CD4-positive, alpha-beta memory T cell (primary cell): ENCODE results near the gene DPAGT1. TPM values are rescaled to one million over a fixed set of nuclear protein-coding genes. Genes with fewer than 3 reads are reported as not detected.

Experiments
- CTCF ChIA-PET: fragments of 350-600 bp; sonication (Branson Sonifier 250); formaldehyde crosslinking; loops from one replicate; lab custom pipeline; 2021; ENCODE audit warnings: inconsistent platforms; ENCODE audit not compliant: partially characterized antibody; lab: Charles Lee
- POLR2A ChIA-PET: fragments of 350-600 bp; sonication (Branson Sonifier 250); formaldehyde crosslinking; loops from one replicate; lab custom pipeline; 2021; ENCODE audit not compliant: partially characterized antibody; lab: Charles Lee
- DNase-seq, 5 donors: peaks; one replicate each; pipeline versions ENCODE4 v3.0.0 to v3.0.0-alpha.2; 2020 to 2022; ENCODE audit warnings: mixed read lengths in 1 of 5
- H3K27ac ChIP-seq: one replicate; pipeline ENCODE4 v1.7.0; 2013; ENCODE audit warnings: low read depth, low read length
- H3K27me3 ChIP-seq: 2 replicates; pipeline ENCODE4 v1.7.0; 2013; ENCODE audit warnings: mild to moderate bottlenecking, low read length, moderate library complexity; ENCODE audit not compliant: insufficient read depth
- H3K36me3 ChIP-seq: 2 replicates; pipeline ENCODE4 v1.7.0; 2013; ENCODE audit warnings: mild to moderate bottlenecking, low read length, moderate library complexity; ENCODE audit not compliant: insufficient read depth
- H3K4me1 ChIP-seq: 2 replicates; pipeline ENCODE4 v1.7.0; 2013; ENCODE audit warnings: mild to moderate bottlenecking, low read length, moderate library complexity; ENCODE audit not compliant: insufficient read depth
- H3K4me3 ChIP-seq, 2 donors: one replicate each; pipeline ENCODE4 v1.7.0; 2013; ENCODE audit warnings: low read length in 2 of 2, mild to moderate bottlenecking in 1 of 2
- H3K9me3 ChIP-seq, 2 donors: one replicate each; pipeline ENCODE4 v1.7.0; 2013; ENCODE audit warnings: low read length in 2 of 2, control low read depth in 1 of 2; ENCODE audit not compliant: control insufficient read depth in 1 of 2
- H3K27ac Mint-ChIP-seq, 7 donors: one replicate each; pipeline ENCODE4 v1.8.0; 2020 to 2021; ENCODE audit warnings: mixed read lengths in 7 of 7, mild to moderate bottlenecking in 6 of 7, inconsistent platforms in 3 of 7, moderate library complexity in 3 of 7
- H3K27me3 Mint-ChIP-seq, 2 donors: one replicate each; pipeline ENCODE4 v1.8.0; 2020 to 2021; ENCODE audit warnings: mixed read lengths in 2 of 2
- H3K36me3 Mint-ChIP-seq, 2 donors: one replicate each; pipeline ENCODE4 v1.8.0; 2020 to 2021; ENCODE audit warnings: mixed read lengths in 2 of 2, inconsistent platforms in 1 of 2, mild to moderate bottlenecking in 1 of 2
- H3K4me1 Mint-ChIP-seq, 4 donors: one replicate each; pipeline ENCODE4 v1.8.0; 2020 to 2021; ENCODE audit warnings: mixed read lengths in 4 of 4, mild to moderate bottlenecking in 1 of 4
- H3K4me3 Mint-ChIP-seq, 8 donors: one replicate each; pipeline ENCODE4 v1.8.0; 2020 to 2021; ENCODE audit warnings: mixed read lengths in 8 of 8, mild to moderate bottlenecking in 7 of 8, moderate library complexity in 6 of 8, inconsistent platforms in 3 of 8
- H3K9me3 Mint-ChIP-seq, 8 donors: one replicate each; pipeline ENCODE4 v1.8.0; 2020 to 2021; ENCODE audit warnings: mixed read lengths in 8 of 8, mild to moderate bottlenecking in 5 of 8, inconsistent platforms in 3 of 8, moderate library complexity in 1 of 8
- intact Hi-C: fragments of 100-400 bp; cut with micrococcal nuclease; formaldehyde crosslinking; loops from one replicate; pipeline ENCODE4 v1.15.1; 2023
- polyA plus RNA-seq, 2 donors: library from polyadenylated mRNA; unstranded; fragments of 300-500 nt; fragmentation: Illumina TruSeq; gene quantifications; one replicate each; pipeline ENCODE4 v1.2.3, GENCODE V29; 2021
- total RNA-seq, 2 experiments: library from RNA; stranded (reverse); gene quantifications; one replicate each; pipeline ENCODE4 v1.2.3, GENCODE V29; 2021

DPAGT1 gene
- total and polyA plus RNA-seq, 4 experiments from 2014 or later: 32.9 to 52.3 (median 52.2) TPM

DNA sequence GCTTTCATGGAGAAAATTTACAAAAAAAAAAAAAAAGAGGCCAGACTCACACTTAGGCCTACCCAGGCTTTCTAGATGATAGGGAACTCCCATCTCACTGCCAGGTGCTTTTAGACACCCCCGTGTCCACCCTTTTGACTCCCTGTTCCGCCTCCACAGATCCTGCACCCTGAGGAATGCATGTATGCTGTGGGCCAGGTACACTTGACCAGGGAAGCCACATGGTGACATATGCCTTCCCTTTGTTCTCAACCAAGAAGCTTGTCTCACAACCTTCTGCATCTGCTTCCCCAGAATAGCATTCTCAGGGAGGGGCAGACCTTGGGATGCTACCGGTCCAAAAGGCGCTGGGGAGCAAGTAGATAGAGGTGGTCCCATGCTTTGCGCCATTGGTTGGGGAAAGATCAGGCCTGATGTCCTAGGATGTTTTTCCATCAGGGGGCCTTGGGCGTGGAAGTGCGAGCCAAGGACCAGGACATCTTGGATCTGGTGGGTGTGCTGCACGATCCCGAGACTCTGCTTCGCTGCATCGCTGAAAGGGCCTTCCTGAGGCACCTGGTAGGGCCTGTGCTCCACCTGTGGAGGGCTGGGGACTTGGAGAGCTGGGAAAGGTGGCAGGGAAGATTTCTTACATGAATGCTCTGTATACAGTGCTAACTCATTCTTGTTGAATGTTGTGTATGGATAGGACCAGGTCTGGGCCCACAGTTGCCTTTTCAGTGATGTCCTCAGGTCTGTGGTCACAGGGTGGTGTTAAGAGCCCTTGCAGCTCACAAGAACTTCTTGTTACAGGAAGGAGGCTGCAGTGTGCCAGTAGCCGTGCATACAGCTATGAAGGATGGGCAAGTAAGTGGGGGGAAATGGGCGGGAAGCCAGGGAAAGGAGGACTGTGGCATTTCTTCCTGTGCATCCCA, 9.4 kb downstream of the DPAGT1 start:
- Mint-ChIP-seq H3K4me1 (peaks cover 16 to 45% (median 24%) of the 10 kb centered on the region in 4 donors), H3K27me3 (peaks cover 0 to 1% of the 10 kb centered on the region in 2 donors), H3K9me3 (peaks cover 0 to 12% (median 0%) of the 10 kb centered on the region in 8 donors), H3K36me3 (peaks cover 5 to 26% of the 10 kb centered on the region in 2 donors), H3K27ac (peak overlapping the region in 4 of 7 donors; percentile 15 to 93 (median 48)), H3K4me3 (peak overlapping the region in 5 of 8 donors; percentile 1 to 49 (median 36))
- no peak overlapping the region for H3K4me3 ChIP-seq
- H3K27me3 ChIP-seq: no peaks in the 10 kb centered on the region
- intact Hi-C loops: no loop called here
- peaks cover 9% of the 10 kb centered on the region for H3K36me3 ChIP-seq
- ChIA-PET CTCF (interaction anchor here (0.7 kb wide), 1 partner anchor 98 kb away, joined by 3 read pairs; no protein-coding TSS in a partner anchor), POLR2A (interaction anchor here (0.8 to 5.9 kb wide), 5 partner anchors 9 to 29 kb away, joined by 3 to 210 read pairs (median 3); partner anchors contain the start of genes C2CD2L, DPAGT1, HINFP and VPS11)
- no peak overlapping the region for H3K27ac ChIP-seq
- H3K4me1 ChIP-seq: peaks cover 27% of the 10 kb centered on the region
- no peaks in the 10 kb centered on the region for H3K9me3 ChIP-seq
- DNase-seq: no peak

DNA sequence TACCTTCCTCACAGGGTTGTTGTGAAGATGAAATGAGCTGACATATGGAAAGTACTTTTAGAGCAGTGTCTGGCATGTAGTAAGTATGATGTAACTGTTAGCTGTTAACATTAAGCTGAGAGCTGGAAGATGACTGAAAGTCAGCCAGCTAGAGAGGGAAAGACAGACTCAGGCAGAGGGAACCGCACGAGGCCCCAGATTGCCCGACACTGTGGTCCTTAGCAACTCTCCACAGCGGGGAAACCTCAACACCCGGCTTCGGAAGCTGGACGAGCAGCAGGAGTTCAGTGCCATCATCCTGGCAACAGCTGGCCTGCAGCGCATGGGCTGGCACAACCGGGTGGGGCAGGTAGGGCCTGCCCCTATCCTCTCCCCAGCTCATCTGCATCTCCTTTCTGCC, 10.5 kb downstream of the DPAGT1 start:
- H3K9me3 Mint-ChIP-seq: peaks cover 0 to 12% (median 0%) of the 10 kb centered on the region in 8 donors
- no peak for DNase-seq
- CTCF ChIA-PET: interaction anchor here (0.7 kb wide), 1 partner anchor 97 kb away, joined by 3 read pairs; no protein-coding TSS in a partner anchor

DNA sequence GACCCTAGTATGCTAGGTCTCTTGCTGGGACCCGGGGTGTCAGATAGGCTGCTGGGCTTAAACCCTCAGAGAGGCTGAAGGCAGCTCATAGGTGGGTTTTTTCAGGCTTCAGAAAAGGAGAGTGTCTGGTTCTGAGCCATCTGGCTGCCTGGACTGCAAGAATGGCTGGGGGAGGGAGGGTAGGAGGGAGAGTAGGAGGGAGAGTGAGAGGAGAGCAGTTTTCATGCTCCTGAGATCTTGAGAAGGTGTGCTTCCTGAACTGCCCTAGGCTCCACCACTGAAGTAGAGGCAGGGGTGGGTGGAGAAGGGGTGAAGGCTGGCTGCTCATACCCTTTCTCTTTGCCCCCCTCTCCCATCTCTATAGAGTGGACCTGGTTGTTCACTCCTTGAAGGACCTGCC, 12.3 kb downstream of the DPAGT1 start:
- no peaks in the 10 kb centered on the region for H3K9me3 ChIP-seq
- H3K27ac ChIP-seq: no peak overlapping the region
- no peak for DNase-seq
- H3K27me3 ChIP-seq: no peaks in the 10 kb centered on the region
- no peak overlapping the region for H3K4me3 ChIP-seq
- Mint-ChIP-seq H3K4me1 (peaks cover 22 to 43% (median 29%) of the 10 kb centered on the region in 4 donors), H3K27me3 (no peaks in the 10 kb centered on the region), H3K4me3 (peak overlapping the region in 1 of 8 donors; percentile 20), H3K36me3 (peaks cover 0 to 14% of the 10 kb centered on the region in 2 donors), H3K9me3 (peaks cover 0 to 9% (median 0%) of the 10 kb centered on the region in 8 donors), H3K27ac (no peak overlapping the region)
- peaks cover 31% of the 10 kb centered on the region for H3K4me1 ChIP-seq
- H3K36me3 ChIP-seq: no peaks in the 10 kb centered on the region
- intact Hi-C loops: no loop called here
- CTCF ChIA-PET: no interaction called here
- POLR2A ChIA-PET: interaction anchor here (0.6 kb wide), 1 partner anchor 164 kb away, joined by 3 read pairs; the partner anchor contains the start of gene BCL9L

More for the DNA sequence above, 10.5 kb downstream of the DPAGT1 start:
- Histone ChIP-seq H3K27ac (no peak overlapping the region), H3K4me1 (peaks cover 27% of the 10 kb centered on the region), H3K27me3 (no peaks in the 10 kb centered on the region), H3K4me3 (no peak overlapping the region), H3K9me3 (no peaks in the 10 kb centered on the region), H3K36me3 (no peaks in the 10 kb centered on the region)
- peak overlapping the region in 1 of 8 donors; percentile 20 for H3K4me3 Mint-ChIP-seq
- intact Hi-C loops: no loop called here
- POLR2A ChIA-PET: interaction anchor here (0.6 to 5.9 kb wide), 3 partner anchors 9 to 34 kb away, joined by 3 to 210 read pairs (median 3); partner anchors contain the start of genes C2CD2L, DPAGT1 and HYOU1
- H3K4me1 Mint-ChIP-seq: peaks cover 15 to 38% (median 23%) of the 10 kb centered on the region in 4 donors
- H3K36me3 Mint-ChIP-seq: peaks cover 0 to 18% of the 10 kb centered on the region in 2 donors
- H3K27me3 Mint-ChIP-seq: peaks cover 0 to 1% of the 10 kb centered on the region in 2 donors
- H3K27ac Mint-ChIP-seq: no peak overlapping the region

DNA sequence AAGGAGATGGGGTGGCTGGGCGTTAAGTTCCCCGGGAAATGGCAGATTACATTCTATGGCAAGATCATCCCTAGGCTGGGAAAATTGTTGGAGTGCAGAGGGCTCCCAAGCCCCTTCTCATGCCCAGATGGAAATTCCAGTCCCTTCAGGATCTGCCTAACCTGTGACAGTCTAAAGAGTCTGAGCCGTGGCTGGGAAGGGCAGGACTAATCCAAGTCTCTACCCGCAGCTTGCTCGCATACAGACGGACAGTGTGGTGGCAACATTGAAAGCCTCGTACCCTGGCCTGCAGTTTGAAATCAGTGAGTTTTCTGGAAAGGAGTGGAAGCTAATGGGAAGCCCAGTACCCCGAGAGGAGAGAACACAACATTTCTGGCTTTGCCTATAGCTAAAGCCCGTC, 13.2 kb downstream of the DPAGT1 start:
- DNase-seq: no peak
- H3K4me3 Mint-ChIP-seq: no peak overlapping the region
- H3K36me3 Mint-ChIP-seq: peaks cover 0 to 9% of the 10 kb centered on the region in 2 donors
- no peaks in the 10 kb centered on the region for H3K27me3 Mint-ChIP-seq
- CTCF ChIA-PET: no interaction called here
- Histone ChIP-seq H3K27ac (no peak overlapping the region), H3K4me3 (no peak overlapping the region), H3K4me1 (peaks cover 25% of the 10 kb centered on the region), H3K9me3 (no peaks in the 10 kb centered on the region), H3K27me3 (no peaks in the 10 kb centered on the region), H3K36me3 (no peaks in the 10 kb centered on the region)
- POLR2A ChIA-PET: no interaction called here
- intact Hi-C loops: no loop called here
- peaks cover 16 to 37% (median 25%) of the 10 kb centered on the region in 4 donors for H3K4me1 Mint-ChIP-seq
- peaks cover 0 to 5% (median 0%) of the 10 kb centered on the region in 8 donors for H3K9me3 Mint-ChIP-seq
- peak overlapping the region in 1 of 7 donors; percentile 24 for H3K27ac Mint-ChIP-seq

DNA sequence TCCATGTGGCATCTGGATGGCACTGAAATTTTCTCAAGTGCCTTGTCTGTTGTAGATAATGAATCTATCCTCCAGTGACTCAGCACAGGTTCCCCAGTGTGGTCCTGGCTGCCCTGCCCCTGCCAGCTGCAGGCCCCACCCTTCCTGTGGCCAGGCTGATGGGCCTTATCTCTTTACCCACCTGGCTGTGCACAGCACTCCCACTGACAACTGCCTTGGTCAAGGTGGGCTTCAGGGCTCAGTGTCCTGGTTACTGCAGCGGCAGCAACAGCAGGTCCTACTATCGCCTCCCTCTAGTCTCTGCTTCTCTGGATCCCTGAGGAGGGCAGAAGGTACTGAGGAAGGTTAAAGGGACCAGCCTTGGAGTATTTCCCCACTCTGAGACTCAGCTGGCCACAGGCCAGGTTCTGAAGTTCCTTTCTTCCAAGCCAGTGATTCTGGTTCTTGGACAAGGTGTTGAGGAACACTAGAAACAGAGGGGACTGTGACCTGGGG, 13.9 kb downstream of the DPAGT1 start:
- ChIA-PET POLR2A (interaction anchor here (5.0 kb wide), 1 partner anchor 20 kb away, joined by 45 read pairs; the partner anchor contains the start of gene VPS11), CTCF (interaction anchor here (1.4 kb wide), 1 partner anchor 20 kb away, joined by 3 read pairs; the partner anchor contains the start of gene VPS11)
- Mint-ChIP-seq H3K9me3 (peaks cover 0 to 5% (median 0%) of the 10 kb centered on the region in 8 donors), H3K27me3 (no peaks in the 10 kb centered on the region), H3K27ac (peak overlapping the region in 2 of 7 donors; percentile 17 to 24), H3K4me1 (peaks cover 13 to 32% (median 21%) of the 10 kb centered on the region in 4 donors), H3K36me3 (peaks cover 0 to 8% of the 10 kb centered on the region in 2 donors), H3K4me3 (peak overlapping the region in 1 of 8 donors; percentile 61)
- no peak for DNase-seq
- H3K4me1 ChIP-seq: peaks cover 19% of the 10 kb centered on the region
- intact Hi-C loops: no loop called here
- H3K27ac ChIP-seq: no peak overlapping the region
- H3K4me3 ChIP-seq: no peak overlapping the region
- H3K36me3 ChIP-seq: no peaks in the 10 kb centered on the region
- no peaks in the 10 kb centered on the region for H3K27me3 ChIP-seq
- no peaks in the 10 kb centered on the region for H3K9me3 ChIP-seq

GRCh38 chr11:119087123-119087522, 14.5 kb downstream of the DPAGT1 start:
- peaks cover 13% of the 10 kb centered on the region for H3K4me1 ChIP-seq
- POLR2A ChIA-PET: interaction anchor here (2.5 to 5.0 kb wide), 3 partner anchors 8 to 20 kb away, joined by 9 to 62 read pairs (median 45); partner anchors contain the start of genes C2CD2L and VPS11
- Mint-ChIP-seq H3K4me3 (peak overlapping the region in 3 of 8 donors; percentile 32 to 53 (median 39)), H3K27me3 (no peaks in the 10 kb centered on the region), H3K9me3 (peaks cover 0 to 5% (median 0%) of the 10 kb centered on the region in 8 donors), H3K36me3 (peaks cover 4 to 12% of the 10 kb centered on the region in 2 donors), H3K4me1 (peaks cover 9 to 25% (median 15%) of the 10 kb centered on the region in 4 donors), H3K27ac (peak overlapping the region in 3 of 7 donors; percentile 24 to 53 (median 36))
- no peak overlapping the region for H3K4me3 ChIP-seq
- H3K9me3 ChIP-seq: no peaks in the 10 kb centered on the region
- intact Hi-C loops: no loop called here
- CTCF ChIA-PET: interaction anchor here (1.1 to 3.8 kb wide), 4 partner anchors 7 to 110 kb away, joined by 3 to 14 read pairs (median 7); partner anchors contain the start of gene VPS11
- DNase-seq: no peak
- peaks cover under 1% of the 10 kb centered on the region for H3K36me3 ChIP-seq
- no peaks in the 10 kb centered on the region for H3K27me3 ChIP-seq
- no peak overlapping the region for H3K27ac ChIP-seq
